Kidney epithelial cell (primary cell): ENCODE measurements around the gene CELA2A. TPM values are rescaled to one million over a fixed set of nuclear protein-coding genes. Genes with fewer than 3 reads are reported as not detected.

ENCODE experiments used
- DNase-seq: peaks from one replicate; pipeline ENCODE4 v3.0.0-alpha.2; 2010; ENCODE audit warnings: low read depth
- H3K27me3 ChIP-seq: 2 replicates; pipeline ENCODE4 v1.6.0; 2011; ENCODE audit warnings: low read length; ENCODE audit not compliant: control insufficient read depth, insufficient read depth
- H3K36me3 ChIP-seq: 2 replicates; pipeline ENCODE4 v1.5.1; 2011; ENCODE audit warnings: low read length; ENCODE audit not compliant: control insufficient read depth, insufficient read depth
- H3K4me3 ChIP-seq: 2 replicates; pipeline ENCODE4 v1.5.1; 2011; ENCODE audit warnings: low read depth, mild to moderate bottlenecking, control low read depth, low read length
- total RNA-seq: library from RNA; depleted of rRNA; stranded (reverse); fragments of >200 nt; gene quantifications from 2 replicates; pipeline ENCODE4 v1.2.3, GENCODE V29; 2015
- TF ChIP-seq, protein P1 (sequence below): IDR thresholded peaks from 2 replicates; pipeline ENCODE4 v1.5.1; 2011; ENCODE audit warnings: mild to moderate bottlenecking, moderate library complexity, low read length, control low read depth, inconsistent platforms; ENCODE audit not compliant: insufficient read depth, poor library complexity, severe bottlenecking

The CELA2A gene
- total RNA-seq, 1 donor from 2014 or later: not detected

GRCh38 chr1:15444468-15445389, 11.8 kb upstream of the CELA2A start:
- TF ChIP-seq, protein P1, sequence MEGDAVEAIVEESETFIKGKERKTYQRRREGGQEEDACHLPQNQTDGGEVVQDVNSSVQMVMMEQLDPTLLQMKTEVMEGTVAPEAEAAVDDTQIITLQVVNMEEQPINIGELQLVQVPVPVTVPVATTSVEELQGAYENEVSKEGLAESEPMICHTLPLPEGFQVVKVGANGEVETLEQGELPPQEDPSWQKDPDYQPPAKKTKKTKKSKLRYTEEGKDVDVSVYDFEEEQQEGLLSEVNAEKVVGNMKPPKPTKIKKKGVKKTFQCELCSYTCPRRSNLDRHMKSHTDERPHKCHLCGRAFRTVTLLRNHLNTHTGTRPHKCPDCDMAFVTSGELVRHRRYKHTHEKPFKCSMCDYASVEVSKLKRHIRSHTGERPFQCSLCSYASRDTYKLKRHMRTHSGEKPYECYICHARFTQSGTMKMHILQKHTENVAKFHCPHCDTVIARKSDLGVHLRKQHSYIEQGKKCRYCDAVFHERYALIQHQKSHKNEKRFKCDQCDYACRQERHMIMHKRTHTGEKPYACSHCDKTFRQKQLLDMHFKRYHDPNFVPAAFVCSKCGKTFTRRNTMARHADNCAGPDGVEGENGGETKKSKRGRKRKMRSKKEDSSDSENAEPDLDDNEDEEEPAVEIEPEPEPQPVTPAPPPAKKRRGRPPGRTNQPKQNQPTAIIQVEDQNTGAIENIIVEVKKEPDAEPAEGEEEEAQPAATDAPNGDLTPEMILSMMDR: no peak
- no peaks in the 10 kb centered on the region for H3K36me3 ChIP-seq

DNA sequence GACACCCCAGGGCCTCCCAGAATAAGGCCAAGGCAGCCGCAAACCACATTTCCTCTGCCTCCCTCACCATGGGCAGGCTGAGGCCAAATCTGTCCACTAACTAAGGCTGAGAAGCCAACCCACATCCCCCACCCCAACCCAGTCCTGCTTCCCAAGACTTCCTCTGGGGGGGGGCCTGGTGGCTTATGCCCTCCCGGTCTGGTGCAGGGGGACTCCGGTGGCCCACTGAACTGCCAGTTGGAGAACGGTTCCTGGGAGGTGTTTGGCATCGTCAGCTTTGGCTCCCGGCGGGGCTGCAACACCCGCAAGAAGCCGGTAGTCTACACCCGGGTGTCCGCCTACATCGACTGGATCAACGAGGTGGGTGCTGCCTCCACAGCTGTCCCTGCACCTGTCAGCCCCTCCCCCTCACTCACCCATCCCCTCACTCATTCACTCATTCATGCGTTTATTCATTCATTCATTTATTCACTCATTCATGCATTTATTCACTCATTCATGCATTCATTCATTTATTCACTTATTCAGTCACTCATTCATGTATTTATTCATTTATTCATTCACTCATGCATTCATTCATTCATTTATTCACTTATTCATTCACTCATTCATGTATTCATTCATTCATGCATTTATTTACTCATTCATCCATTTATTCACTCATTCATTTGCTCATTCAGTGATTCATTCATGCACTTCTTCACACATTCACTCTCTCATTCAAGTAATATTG, 11.0 kb upstream of the CELA2A start:
- TF ChIP-seq, protein P1: no peak
- Histone ChIP-seq H3K4me3 (no peak overlapping the region), H3K27me3 (peaks cover 6% of the 10 kb centered on the region), H3K36me3 (no peaks in the 10 kb centered on the region)
- DNase-seq: no peak

More at GRCh38 chr1:15444468-15445389, 11.8 kb upstream of the CELA2A start:
- no peak for DNase-seq
- H3K27me3 ChIP-seq: peaks cover 6% of the 10 kb centered on the region
- H3K4me3 ChIP-seq: no peak overlapping the region

DNA sequence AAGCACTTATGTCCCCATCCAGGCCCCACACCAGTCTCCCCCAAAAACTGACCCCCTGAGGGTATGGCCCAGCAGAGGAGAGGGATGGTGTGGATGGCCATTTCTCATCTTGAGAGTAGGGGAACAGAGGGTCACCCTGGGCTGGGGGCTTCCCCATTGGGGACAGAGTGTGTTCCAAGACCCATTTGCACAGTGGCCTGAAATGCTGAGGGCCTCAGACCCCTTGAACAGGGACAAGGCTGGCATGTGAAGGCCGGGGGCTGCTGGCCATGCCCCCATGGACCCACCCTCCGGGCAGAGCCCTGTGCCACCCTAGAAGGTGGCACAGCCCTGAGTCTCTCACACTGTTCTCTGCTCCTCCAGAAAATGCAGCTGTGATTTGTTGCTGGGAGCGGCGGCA, 10.3 kb upstream of the CELA2A start:
- TF ChIP-seq, protein P1: no peak
- no peak for DNase-seq
- Histone ChIP-seq H3K27me3 (peaks cover 6% of the 10 kb centered on the region), H3K4me3 (no peak overlapping the region), H3K36me3 (no peaks in the 10 kb centered on the region)

- DNase-seq: no peak
Measured at GRCh38 chr1:15448877-15449462, 7.6 kb upstream of the CELA2A start.

GRCh38 chr1:15449567-15449966, 7.0 kb upstream of the CELA2A start:
- H3K4me3 ChIP-seq: no peak overlapping the region
- no peak for DNase-seq
- TF ChIP-seq, protein P1: no peak

More at GRCh38 chr1:15448877-15449462, 7.6 kb upstream of the CELA2A start:
- Histone ChIP-seq H3K27me3 (peaks cover 3% of the 10 kb centered on the region), H3K36me3 (no peaks in the 10 kb centered on the region), H3K4me3 (no peak overlapping the region)
- TF ChIP-seq, protein P1: no peak

More at GRCh38 chr1:15449567-15449966, 7.0 kb upstream of the CELA2A start:
- H3K36me3 ChIP-seq: no peaks in the 10 kb centered on the region
- H3K27me3 ChIP-seq: peaks cover 3% of the 10 kb centered on the region
